Suppressor macrophage (primary cell): ENCODE data around the gene IFNL2.
A peak's percentile ranks its signal among the peaks of the same experiment; 100 is the strongest.
"Not testable (repeated sequence)": the region's sequence is repeated elsewhere in the genome, so short reads cannot be mapped to it uniquely, and the experiment has no call there.

Experiments
- DNase-seq, 4 experiments: peaks; one replicate each; pipeline ENCODE4 v3.0.0-alpha.2; 2020 to 2022
- total RNA-seq, 17 experiments: gene quantifications; one replicate each; lab custom pipeline; 2026; ENCODE audit warnings: mixed read lengths in 6 of 17, inconsistent platforms in 3 of 17; lab: John Stamatoyannopoulos, UW

Gene IFNL2
- 0 to 0.55 (median 0) reads per million in 17 experiments for total RNA-seq

DNA sequence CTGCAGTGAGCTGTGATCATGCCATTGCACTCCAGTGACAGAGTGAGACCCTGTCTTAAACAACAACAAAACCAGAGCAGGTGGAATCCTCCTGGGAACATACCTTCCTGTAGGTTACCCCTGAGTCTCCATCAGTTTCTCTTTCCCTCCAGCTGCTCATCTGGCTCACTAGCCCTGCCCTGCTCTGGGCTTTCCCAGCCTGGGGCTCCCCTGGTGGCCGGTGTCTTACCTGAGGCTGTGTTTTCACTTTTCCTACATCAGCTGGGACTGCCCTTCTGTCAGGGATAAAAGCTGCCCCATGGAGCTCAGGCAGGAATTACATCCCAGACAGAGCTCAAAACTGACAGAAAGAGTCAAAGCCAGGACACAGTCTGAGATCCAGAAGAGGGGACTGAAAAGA is at the start of gene IFNL2:
IFNL2 (plus strand) TSS at position 312 of the 400 bp plus-strand sequence. CDS start 173 bp downstream, outside the sequence.
- not testable (repeated sequence) for DNase-seq

GRCh38 chr19:39219108-39219507 is 49.1 kb upstream of the IFNL2 start:
- DNase-seq: not testable (repeated sequence)

DNA sequence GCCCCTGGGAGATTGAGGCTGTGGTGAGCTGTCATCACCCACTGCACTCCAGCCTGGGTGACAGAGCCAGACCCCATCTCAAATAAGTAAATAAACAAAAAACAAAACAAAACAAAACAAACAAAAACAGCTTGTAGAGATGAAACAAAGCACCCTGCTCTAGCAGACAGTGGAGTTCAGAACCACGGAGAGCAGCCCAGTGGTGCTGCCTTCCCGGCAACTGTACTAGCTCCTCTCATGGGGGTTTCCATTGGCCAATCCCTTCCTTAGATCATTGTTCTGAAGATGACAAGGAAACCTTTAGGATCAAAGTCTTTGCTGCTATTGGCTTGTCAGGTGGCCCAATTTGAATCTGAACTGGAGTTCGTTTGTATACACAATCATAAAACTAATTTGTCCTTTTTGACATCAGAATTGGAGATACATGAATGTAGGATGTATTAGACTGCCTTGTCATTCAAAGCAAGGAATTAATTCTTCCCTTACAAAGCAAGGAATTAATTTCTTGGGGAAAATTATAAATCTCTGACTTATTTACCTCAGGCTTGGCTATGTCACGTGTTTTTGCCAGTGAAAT is 44.4 kb upstream of the IFNL2 start:
- DNase-seq: peak in 3 of 4 experiments; percentile 17 to 48 (median 37)

DNA sequence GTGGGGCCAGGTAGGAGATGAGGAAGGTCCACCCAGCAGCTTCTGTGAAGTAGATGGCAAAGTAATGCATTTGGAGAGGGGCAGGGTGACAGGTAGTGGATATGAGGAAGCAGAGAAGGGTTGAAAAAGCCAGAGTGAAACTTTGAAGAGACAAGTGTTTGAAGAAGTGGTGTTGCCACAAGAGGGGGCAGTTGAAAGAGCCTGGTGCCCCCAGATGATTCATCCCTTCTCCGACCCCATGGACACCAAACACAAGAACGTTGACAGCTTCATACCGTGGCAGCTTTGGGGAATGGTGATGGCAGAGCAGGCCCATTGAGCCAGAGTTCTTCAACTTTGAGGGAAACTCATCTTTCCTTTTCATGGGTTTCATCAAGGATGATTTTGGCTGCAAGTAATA is 43.3 kb upstream of the IFNL2 start:
- DNase-seq: peak in 1 of 4 experiments; percentile 7

DNA sequence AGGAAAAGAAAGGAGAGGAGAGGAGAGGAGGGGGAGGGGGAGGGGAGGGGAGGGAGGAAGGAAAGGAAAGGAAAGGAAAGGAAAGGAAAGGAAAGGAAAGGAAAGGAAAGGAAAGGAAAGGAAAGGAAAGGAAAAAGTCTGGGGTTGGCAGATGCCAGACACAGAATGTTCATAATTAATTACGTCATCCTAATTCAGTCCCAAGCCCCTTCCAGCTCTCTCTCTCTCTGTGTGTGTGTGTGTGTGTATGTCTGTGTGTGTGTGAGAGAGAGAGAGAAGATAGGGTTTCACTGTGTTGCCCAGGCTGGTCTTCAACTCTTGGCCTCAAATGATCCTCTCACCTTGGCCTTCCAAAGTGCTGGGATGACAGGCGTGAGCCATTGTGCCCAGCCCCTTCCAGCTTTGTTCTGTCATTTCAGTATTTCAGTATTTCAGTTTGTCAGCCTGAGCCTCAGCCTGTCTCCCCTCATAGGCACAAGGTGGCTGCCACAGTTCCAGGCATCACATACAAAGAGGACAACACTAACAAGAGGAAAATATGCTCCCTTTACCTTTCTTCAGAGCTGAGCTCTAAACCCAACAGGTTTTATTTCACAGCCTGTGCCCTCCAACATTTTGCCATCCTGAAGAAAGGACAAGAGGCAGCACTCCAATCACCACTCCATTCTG is 38.0 kb upstream of the IFNL2 start:
- no peak for DNase-seq

DNA sequence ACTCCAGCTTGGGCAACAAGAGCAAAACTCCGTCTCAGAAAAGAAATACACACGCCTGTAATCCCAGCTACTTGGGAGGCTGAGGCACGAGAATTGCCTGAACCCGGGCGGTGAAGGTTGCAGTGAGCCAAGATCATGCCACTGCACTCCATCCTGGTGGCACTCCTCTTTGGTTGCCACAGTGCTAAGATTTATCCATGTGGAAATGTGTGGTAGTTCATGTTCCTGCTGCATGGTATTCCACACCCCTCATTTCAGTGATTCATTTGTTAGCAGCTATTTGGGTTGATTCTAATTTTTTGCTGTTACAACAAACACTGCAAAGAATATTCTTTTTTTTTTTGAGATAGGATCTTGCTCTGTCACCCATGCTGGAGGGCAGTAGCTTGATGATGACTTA is 35.5 kb upstream of the IFNL2 start:
- no peak for DNase-seq

GRCh38 chr19:39236527-39236926 is 31.7 kb upstream of the IFNL2 start:
- no peak for DNase-seq

- peak in 1 of 4 experiments; percentile 23 for DNase-seq
These were observed 30.7 kb upstream of the IFNL2 start for GRCh38 chr19:39237200-39238184.

GRCh38 chr19:39238209-39238608 is 30.0 kb upstream of the IFNL2 start:
- no peak for DNase-seq

- DNase-seq: no peak
These were observed 29.3 kb upstream of the IFNL2 start for GRCh38 chr19:39238944-39239343.

- DNase-seq: no peak
These were observed 27.8 kb upstream of the IFNL2 start for GRCh38 chr19:39240421-39240820.

GRCh38 chr19:39243741-39244140 is 24.5 kb upstream of the IFNL2 start:
- DNase-seq: not testable (repeated sequence)

DNA sequence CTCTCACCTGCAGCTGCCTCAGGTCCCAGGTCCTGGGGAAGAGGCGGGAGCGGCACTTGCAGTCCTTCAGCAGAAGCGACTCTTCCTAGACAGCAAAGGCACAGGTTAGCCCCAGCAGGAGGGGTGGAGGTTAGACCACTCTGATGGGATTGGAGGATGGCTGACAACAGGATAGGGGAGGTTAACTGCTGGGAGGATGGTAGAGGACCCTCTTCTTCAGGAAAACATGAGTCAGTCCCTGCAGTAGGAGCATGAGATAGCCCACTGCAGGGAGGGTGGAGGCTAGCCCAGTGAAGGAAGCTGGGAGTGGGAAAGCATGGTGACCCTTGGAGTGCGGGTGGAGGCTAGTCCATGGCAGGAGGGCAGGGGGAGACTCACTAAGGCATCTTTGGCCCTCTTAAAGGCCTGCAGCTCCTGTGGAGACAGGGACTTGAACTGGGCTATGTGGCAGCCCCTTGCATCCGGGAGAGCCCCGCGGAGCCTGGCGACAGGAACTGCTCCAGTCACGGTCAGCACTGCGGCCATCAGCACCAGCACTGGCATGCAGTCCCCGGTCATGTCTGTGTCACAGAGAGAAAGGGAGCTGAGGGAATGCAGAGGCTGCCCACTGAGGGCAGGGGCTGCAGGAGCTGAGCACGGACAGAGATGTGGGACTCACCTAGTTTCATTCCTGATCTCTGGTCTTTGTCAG is 23.6 kb upstream of the IFNL2 start, which contains the start of gene IFNL3:
IFNL3 (minus strand) TSS at position 597 of the 691 bp plus-strand sequence; CDS start at position 558, 39 bp downstream.
- not testable (repeated sequence) for DNase-seq

- not testable (repeated sequence) for DNase-seq
These were observed 23.0 kb upstream of the IFNL2 start for GRCh38 chr19:39245166-39245565.

- DNase-seq: no peak
These were observed 21.1 kb upstream of the IFNL2 start for GRCh38 chr19:39246951-39247669.

- DNase-seq: peak in 2 of 4 experiments; percentile 17 to 42
These were observed 20.2 kb upstream of the IFNL2 start for GRCh38 chr19:39247701-39248664.

DNA sequence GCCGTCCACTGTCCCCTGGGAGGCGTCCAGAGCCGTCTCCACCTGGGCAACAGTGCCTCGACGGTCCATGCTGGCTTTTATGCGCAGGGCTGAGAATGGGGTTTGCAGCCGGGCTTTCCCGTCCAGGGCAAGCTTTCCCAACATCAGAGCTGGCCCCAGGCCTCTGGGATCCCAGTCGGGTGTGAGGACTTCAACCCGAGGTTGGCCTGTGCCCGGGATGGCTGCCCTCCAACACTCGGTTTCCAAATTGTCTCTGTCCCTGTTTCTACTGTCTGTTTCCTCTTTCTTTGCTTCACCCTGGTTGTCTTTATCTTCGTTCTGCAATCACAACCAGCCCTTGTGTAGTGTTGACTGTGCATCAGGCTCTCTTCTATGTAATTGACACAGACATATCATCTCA is 19.4 kb upstream of the IFNL2 start, which contains the start of gene IFNL4:
IFNL4 (minus strand) TSS at position 51 of the 400 bp plus-strand sequence.
- DNase-seq: no peak

DNA sequence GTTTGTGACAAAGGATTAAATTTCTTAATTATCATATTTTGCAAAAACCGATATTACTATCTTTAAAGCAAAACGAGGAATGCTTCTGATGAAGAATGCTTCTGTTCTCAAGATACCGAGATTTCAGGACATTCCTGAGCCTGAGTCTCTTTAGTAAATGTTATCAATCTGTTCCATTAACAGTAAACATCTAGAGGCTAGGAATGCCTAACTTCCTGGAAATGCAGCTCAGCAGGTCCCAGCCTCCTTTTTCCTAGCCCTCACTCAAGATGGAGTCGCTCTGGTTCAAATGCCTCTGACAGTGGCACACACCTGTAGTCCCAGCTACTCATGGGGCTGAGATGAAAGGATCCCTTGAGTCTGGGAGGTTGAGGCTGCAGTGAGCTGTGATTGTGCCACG is 17.1 kb upstream of the IFNL2 start:
- DNase-seq: no peak

DNA sequence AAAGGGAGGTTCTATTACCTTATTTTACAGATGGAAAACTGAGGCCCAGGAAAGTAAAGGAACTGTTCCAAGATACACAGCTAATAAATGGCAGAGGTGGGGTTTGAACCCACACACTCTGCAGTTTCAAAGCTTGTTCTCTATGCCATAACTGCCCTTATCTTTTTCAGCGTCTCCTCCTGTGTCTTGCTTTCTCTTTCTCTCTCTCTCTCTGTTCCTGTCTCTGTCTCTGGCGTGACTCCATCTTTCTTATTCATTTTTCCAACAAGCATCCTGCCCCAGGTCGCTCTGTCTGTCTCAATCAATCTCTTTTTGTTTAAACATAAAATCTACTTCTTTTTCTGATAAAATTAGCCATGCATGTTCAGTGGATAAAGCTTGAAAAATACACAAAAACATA is 16.4 kb upstream of the IFNL2 start:
- DNase-seq: no peak

- DNase-seq: no peak
These were observed 15.7 kb upstream of the IFNL2 start for GRCh38 chr19:39252458-39252857.
